GM12872 (cell line): ENCODE measurements around the gene PKNOX1.

Source experiments
- CTCF ChIP-seq: IDR thresholded peaks from 3 replicates; pipeline ENCODE4 v1.5.1; 2011; ENCODE audit warnings: low read depth, mild to moderate bottlenecking, low read length, moderate library complexity; ENCODE audit not compliant: insufficient read depth

The PKNOX1 gene

GRCh38 chr21:43004926-43005325, 30.6 kb downstream of the PKNOX1 start:
- no peak for TF ChIP-seq CTCF

GRCh38 chr21:43005635-43006034, 31.3 kb downstream of the PKNOX1 start:
- TF ChIP-seq CTCF, result no peak

DNA sequence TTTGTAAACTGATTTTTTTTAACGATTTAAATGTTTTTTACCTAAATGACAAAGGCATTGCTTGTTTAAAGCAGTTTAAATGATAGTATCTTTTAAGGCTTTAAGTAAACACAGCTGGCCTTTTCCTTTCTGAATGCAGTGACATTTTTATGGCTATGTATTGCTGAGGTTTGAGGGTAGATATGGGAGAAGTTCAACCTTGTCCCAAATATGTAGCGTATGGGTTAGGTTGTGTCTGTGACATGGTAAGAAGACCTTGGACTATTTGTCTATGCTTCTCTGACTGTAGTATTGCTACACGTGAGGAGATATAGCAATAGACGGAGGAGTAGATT, 32.5 kb downstream of the PKNOX1 start:
- TF ChIP-seq CTCF, result no peak

GRCh38 chr21:43012596-43012995, 38.2 kb downstream of the PKNOX1 start:
- no peak for TF ChIP-seq CTCF

DNA sequence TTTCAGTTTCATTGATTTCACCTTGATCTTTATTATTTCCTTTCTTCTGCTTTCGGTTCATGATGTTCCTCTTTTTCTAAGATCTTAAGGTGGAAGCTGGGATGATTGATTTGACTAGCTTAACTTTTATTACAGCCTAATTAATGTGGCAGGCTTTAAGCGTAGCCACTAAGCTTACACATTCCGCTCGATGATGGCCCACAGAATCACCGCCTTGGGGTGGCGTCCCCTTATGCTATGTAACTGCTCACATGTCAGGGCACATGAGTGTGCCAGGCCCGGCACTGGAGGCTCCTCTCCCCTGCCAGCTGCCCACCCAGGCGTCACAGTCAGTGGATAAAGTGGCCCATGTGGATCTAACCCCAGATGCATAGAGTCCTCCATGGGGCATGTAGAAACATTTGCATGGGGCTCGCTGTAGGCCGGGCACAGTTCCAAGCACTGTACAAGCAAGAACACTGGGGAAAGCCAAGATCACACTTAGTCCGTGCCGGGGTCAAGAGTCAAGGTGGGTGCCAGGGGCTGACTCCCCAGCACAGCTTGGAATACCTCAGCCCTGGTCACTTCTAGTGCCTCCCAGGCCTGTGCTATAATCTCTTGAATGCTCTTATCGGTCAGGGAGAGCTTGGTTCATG, 41.7 kb downstream of the PKNOX1 start:
- TF ChIP-seq CTCF, result no peak

- no peak for TF ChIP-seq CTCF
Observed at GRCh38 chr21:43016728-43017127, 42.4 kb downstream of the PKNOX1 start.

GRCh38 chr21:43018519-43018918, 44.2 kb downstream of the PKNOX1 start:
- no peak for TF ChIP-seq CTCF
